Endothelial cell (in vitro differentiated cells): ENCODE data around the gene ANKS1B. TPM values are rescaled to one million over a fixed set of nuclear protein-coding genes. Genes with fewer than 3 reads are reported as not detected.

Experiments used
- DNase-seq: peaks from one replicate; pipeline ENCODE4 v3.0.0; 2021; ENCODE audit warnings: low spot score
- H3K27ac Mint-ChIP-seq: one replicate; pipeline ENCODE4 v1.8.0; 2021; ENCODE audit warnings: mixed read lengths, inconsistent platforms; ENCODE audit not compliant: unreplicated experiment
- H3K27me3 Mint-ChIP-seq: one replicate; pipeline ENCODE4 v1.8.0; 2021; ENCODE audit warnings: mild to moderate bottlenecking, moderate library complexity, mixed read lengths, inconsistent platforms; ENCODE audit not compliant: unreplicated experiment
- H3K36me3 Mint-ChIP-seq: one replicate; pipeline ENCODE4 v1.8.0; 2021; ENCODE audit warnings: mild to moderate bottlenecking, low read depth, mixed read lengths, inconsistent platforms; ENCODE audit not compliant: unreplicated experiment
- H3K4me1 Mint-ChIP-seq: one replicate; pipeline ENCODE4 v1.8.0; 2021; ENCODE audit warnings: mild to moderate bottlenecking, mixed read lengths, inconsistent platforms; ENCODE audit not compliant: unreplicated experiment
- H3K4me3 Mint-ChIP-seq: one replicate; pipeline ENCODE4 v1.8.0; 2021; ENCODE audit warnings: mild to moderate bottlenecking, mixed read lengths, inconsistent platforms; ENCODE audit not compliant: unreplicated experiment
- H3K9me3 Mint-ChIP-seq: one replicate; pipeline ENCODE4 v1.8.0; 2021; ENCODE audit warnings: mixed read lengths, inconsistent platforms; ENCODE audit not compliant: unreplicated experiment
- total RNA-seq: library from RNA; stranded (reverse); fragmentation: NEBNext Ultra II Directional; extraction: Animal tissue kit (Norgen Biotek cat#: 25700); gene quantifications from one replicate; pipeline ENCODE4 v1.2.1, GENCODE V29; 2021; ENCODE audit not compliant: unreplicated experiment
- TF ChIP-seq, protein P1 (sequence below): fragments of 200-600 bp; sonication (generic); IDR thresholded peaks from one replicate; pipeline ENCODE4 v1.5.0; 2021; ENCODE audit warnings: antibody characterized with exemption; ENCODE audit not compliant: unreplicated experiment

ANKS1B gene
- total RNA-seq, 1 donor from 2014 or later, result 2.6 TPM

- no peaks in the 10 kb centered on the region for H3K9me3 Mint-ChIP-seq
- H3K4me3 Mint-ChIP-seq, result no peak overlapping the region
- no peaks in the 10 kb centered on the region for H3K4me1 Mint-ChIP-seq
- TF ChIP-seq, protein P1, sequence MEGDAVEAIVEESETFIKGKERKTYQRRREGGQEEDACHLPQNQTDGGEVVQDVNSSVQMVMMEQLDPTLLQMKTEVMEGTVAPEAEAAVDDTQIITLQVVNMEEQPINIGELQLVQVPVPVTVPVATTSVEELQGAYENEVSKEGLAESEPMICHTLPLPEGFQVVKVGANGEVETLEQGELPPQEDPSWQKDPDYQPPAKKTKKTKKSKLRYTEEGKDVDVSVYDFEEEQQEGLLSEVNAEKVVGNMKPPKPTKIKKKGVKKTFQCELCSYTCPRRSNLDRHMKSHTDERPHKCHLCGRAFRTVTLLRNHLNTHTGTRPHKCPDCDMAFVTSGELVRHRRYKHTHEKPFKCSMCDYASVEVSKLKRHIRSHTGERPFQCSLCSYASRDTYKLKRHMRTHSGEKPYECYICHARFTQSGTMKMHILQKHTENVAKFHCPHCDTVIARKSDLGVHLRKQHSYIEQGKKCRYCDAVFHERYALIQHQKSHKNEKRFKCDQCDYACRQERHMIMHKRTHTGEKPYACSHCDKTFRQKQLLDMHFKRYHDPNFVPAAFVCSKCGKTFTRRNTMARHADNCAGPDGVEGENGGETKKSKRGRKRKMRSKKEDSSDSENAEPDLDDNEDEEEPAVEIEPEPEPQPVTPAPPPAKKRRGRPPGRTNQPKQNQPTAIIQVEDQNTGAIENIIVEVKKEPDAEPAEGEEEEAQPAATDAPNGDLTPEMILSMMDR, result no peak
- no peaks in the 10 kb centered on the region for H3K27me3 Mint-ChIP-seq
- no peak for DNase-seq
- peaks cover 27% of the 10 kb centered on the region for H3K36me3 Mint-ChIP-seq
- no peak overlapping the region for H3K27ac Mint-ChIP-seq
These were observed 1270.3 kb downstream of the ANKS1B start for GRCh38 chr12:98714426-98714825.

DNA sequence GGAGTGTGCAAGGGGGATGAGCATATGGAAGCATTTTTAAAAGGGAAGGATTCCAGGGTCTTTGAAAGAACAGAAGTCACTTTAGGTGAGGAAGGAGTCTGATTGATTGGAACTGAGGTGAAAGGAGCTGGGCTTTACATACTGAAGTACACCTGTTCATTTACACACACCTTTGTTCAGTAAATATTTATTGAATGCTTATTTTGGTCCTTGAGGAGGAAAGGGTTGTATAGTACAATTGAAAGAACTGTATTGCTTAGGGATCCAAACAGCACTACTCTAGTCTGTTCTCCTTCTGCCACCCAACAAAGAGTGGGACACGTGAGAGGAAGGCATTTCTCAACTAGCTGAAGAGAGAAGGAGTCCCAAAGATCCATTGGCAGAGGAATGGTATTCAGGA is 1275.7 kb downstream of the ANKS1B start:
- Mint-ChIP-seq H3K27me3 (no peaks in the 10 kb centered on the region), H3K4me3 (peak overlapping the region; percentile 19), H3K36me3 (peaks cover 27% of the 10 kb centered on the region), H3K4me1 (no peaks in the 10 kb centered on the region), H3K27ac (no peak overlapping the region), H3K9me3 (no peaks in the 10 kb centered on the region)
- TF ChIP-seq, protein P1, result no peak
- no peak for DNase-seq

DNA sequence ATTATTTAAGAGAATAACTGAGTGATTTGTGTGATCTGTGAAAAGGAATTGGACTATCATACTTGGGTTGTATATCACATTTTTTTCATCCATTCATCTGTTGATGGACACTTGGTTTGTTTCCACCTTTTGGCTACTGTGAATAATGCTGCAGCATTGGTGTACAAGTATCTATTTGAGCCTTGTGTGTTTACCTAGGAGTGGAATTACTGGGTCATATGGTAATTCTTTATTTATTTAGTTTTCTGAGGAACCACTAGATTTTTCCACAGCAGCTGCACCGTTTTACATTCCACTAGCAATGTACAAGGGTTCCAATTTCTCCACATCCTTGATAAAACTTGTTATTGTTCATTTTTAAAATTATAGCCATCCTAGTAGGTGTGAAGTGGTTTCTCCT is 1283.6 kb downstream of the ANKS1B start:
- Mint-ChIP-seq H3K27me3 (no peaks in the 10 kb centered on the region), H3K4me3 (no peak overlapping the region), H3K4me1 (peaks cover 2% of the 10 kb centered on the region), H3K36me3 (peaks cover 18% of the 10 kb centered on the region), H3K9me3 (no peaks in the 10 kb centered on the region), H3K27ac (no peak overlapping the region)
- no peak for DNase-seq
- TF ChIP-seq, protein P1, result no peak

- no peak overlapping the region for H3K4me3 Mint-ChIP-seq
- no peak overlapping the region for H3K27ac Mint-ChIP-seq
- TF ChIP-seq, protein P1, result no peak
- no peak for DNase-seq
- H3K36me3 Mint-ChIP-seq, result peaks cover 22% of the 10 kb centered on the region
- H3K27me3 Mint-ChIP-seq, result no peaks in the 10 kb centered on the region
- peaks cover 8% of the 10 kb centered on the region for H3K4me1 Mint-ChIP-seq
- H3K9me3 Mint-ChIP-seq, result no peaks in the 10 kb centered on the region
These were observed 1285.2 kb downstream of the ANKS1B start for GRCh38 chr12:98699586-98699985.

DNA sequence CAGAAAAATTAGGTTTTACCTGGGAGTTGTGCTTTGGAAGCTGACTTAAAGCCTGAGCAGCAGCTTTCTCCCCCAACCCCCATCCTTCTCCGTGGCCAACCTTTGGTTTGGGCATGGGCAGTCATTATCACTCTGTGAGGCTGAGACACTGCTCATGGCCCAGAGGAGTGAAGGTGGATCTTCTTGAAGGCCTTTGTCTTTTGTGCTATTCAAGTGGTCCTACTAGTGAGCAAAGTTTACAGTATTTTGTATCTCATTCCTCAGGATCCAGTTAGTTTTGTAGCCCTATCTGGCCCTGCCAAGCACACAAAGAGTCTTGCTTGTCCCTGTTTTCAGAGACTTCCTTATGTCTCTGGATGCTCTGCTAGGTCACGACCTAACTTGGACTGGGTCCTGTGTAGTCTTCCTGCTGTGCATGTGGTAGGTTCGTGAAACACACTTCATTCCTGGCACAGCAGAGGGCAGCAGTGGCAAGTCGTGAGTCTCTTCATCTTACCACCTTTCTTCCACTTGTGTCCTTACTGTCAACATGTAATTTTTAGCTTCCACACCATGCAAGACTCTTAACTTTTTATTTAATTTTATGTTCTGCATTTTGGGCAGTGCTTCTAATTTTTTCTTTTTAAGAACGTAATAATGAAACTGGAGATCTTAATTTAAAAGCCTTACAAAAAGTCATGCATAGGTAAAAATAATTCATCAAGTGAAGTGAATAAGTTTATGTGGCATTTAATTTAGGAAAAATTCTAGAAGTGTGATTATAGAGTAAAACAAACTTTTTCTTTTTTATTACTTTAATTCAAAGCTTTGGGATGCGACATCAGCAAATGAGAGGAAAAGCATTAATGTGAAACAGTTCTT is 1285.9 kb downstream of the ANKS1B start:
- peaks cover 12% of the 10 kb centered on the region for H3K4me1 Mint-ChIP-seq

More for the DNA sequence above, 1285.9 kb downstream of the ANKS1B start:
- Mint-ChIP-seq H3K27me3 (no peaks in the 10 kb centered on the region), H3K4me3 (no peak overlapping the region), H3K36me3 (peaks cover 18% of the 10 kb centered on the region), H3K9me3 (no peaks in the 10 kb centered on the region), H3K27ac (no peak overlapping the region)
- TF ChIP-seq, protein P1, result peak; percentile 40
- DNase-seq, result peak; percentile 61
